ENCODE measurements around the gene DRC1. TPM values are rescaled to one million over a fixed set of nuclear protein-coding genes. Genes with fewer than 3 reads are reported as not detected.

DRC1 gene
- polyA plus RNA-seq, 1 of the 3 experiments (the other 2 are of a cell fraction) = 0.18 TPM

DNA sequence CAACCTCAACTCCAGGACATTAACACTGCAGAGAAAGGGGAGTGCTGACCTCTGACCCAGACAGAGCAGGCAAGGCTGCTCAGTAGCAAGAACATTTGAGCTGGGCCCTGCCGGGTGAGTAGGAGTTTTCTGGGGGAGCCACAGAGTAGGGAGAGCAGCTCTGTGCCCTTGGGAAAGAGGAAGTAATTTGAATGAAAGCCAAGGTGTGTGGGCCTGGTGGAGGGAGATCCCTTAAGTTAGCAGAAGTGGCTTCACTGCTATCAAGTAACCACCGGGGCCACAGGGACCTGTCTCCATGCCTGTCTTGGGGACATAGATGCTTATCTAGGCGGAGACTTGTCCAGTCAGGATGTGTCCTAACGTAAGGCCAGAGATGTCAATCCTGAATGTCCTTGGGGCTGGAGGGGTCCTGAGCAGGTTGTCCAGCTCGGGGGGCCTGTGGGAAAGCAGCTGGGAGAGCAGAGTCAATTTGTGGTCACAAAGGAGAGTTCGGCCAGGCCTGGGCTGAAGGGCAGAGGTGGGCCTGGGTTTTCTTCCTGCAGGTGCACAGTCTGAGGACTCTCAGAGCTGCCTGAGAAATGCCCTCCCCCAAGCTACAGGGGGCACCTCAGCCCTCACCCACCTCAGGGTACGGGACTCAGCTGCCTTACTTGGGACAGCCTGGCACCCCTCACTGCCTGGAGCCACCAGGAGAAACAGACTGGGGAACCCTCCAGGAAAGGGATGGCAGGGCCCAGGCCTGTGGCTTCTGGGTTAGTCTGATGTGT is 91.2 kb downstream of the DRC1 start:
- ChIA-PET POLR2A (no interaction called here), CTCF (no interaction called here)
- TF ChIP-seq POLR2AphosphoS5 (IDR thresholded peaks at IDR 0.05; ENCODE audit: low read depth, low read length) = no peak
- TF ChIP-seq EZH2phosphoT487 (IDR thresholded peaks at IDR 0.05; ENCODE audit: borderline replicate concordance, low read depth) = no peak
- TF ChIP-seq, protein P1, sequence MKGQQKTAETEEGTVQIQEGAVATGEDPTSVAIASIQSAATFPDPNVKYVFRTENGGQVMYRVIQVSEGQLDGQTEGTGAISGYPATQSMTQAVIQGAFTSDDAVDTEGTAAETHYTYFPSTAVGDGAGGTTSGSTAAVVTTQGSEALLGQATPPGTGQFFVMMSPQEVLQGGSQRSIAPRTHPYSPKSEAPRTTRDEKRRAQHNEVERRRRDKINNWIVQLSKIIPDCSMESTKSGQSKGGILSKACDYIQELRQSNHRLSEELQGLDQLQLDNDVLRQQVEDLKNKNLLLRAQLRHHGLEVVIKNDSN (IDR thresholded peaks at IDR 0.05; ENCODE audit: borderline replicate concordance, low read depth) = no peak
- TF ChIP-seq NRF1 (IDR thresholded peaks at IDR 0.05; ENCODE audit: low read depth, low read length) = no peak
- TF ChIP-seq, protein P2, sequence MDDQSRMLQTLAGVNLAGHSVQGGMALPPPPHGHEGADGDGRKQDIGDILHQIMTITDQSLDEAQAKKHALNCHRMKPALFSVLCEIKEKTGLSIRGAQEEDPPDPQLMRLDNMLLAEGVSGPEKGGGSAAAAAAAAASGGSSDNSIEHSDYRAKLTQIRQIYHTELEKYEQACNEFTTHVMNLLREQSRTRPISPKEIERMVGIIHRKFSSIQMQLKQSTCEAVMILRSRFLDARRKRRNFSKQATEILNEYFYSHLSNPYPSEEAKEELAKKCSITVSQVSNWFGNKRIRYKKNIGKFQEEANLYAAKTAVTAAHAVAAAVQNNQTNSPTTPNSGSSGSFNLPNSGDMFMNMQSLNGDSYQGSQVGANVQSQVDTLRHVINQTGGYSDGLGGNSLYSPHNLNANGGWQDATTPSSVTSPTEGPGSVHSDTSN (IDR thresholded peaks at IDR 0.05) = no peak
- TF ChIP-seq SMC3 (IDR thresholded peaks at IDR 0.05; ENCODE audit: low read depth, low read length) = no peak
- no peak for TF ChIP-seq MXI1 (IDR thresholded peaks at IDR 0.05; ENCODE audit: low read depth, low read length)
- TF ChIP-seq JUND (IDR thresholded peaks at IDR 0.05) = no peak
- no peak for TF ChIP-seq TCF12 (IDR thresholded peaks at IDR 0.05)
- no peak for TF ChIP-seq GABPA (IDR thresholded peaks at IDR 0.05; ENCODE audit: low read depth)
- no peak for TF ChIP-seq GATA2 (CRISPR knock-in tag; IDR thresholded peaks at IDR 0.05)
- no peak for TF ChIP-seq SIN3A (IDR thresholded peaks at IDR 0.05; ENCODE audit: borderline replicate concordance, low read depth, low read length)
- TF ChIP-seq YY1 (IDR thresholded peaks at IDR 0.05; ENCODE audit: low read depth) = no peak
- TF ChIP-seq TEAD4 (IDR thresholded peaks at IDR 0.05; ENCODE audit: borderline replicate concordance, insufficient read depth) = no peak
- no peak for TF ChIP-seq RCOR1 (IDR thresholded peaks at IDR 0.05; ENCODE audit: low read length)
- TF ChIP-seq RXRA (IDR thresholded peaks at IDR 0.05; ENCODE audit: borderline replicate concordance, low read depth) = no peak
- no peak for TF ChIP-seq CHD2 (IDR thresholded peaks at IDR 0.05; ENCODE audit: low read length, partially characterized antibody)
- no peak for TF ChIP-seq NFIC (IDR thresholded peaks at IDR 0.05; ENCODE audit: borderline replicate concordance)

DNA sequence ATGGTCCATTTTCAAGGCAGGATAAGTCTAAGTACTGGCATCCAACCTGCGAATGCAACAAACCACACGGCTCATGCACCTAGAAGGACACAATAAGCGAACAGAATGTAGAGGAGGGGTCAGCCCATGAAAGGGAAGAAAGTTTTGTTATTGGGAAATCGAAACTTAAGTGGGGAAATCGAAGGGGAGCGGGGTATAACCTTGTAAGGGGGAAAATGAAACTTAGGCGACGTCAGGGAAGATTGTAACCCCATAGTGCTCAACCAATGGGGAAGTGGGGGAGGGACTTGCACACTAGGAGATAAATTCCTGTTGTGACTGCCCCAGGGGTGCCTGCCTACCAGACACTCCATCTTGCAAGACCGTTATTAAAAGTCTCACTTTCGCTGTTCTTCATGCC is 91.8 kb downstream of the DRC1 start:
- H3K27ac ChIP-seq (ENCODE audit: low read depth in 2 of 2, low read length in 1 of 2) = no peak overlapping the region
- H3K9ac ChIP-seq = no peak overlapping the region
- DNase-seq = no peak
- H3K27me3 ChIP-seq (ENCODE audit: insufficient read depth) = peaks cover 19% of the 10 kb centered on the region; the same call in 1 of the 2 replicates
- CTCF ChIA-PET = no interaction called here
- TF ChIP-seq MXI1 (IDR thresholded peaks at IDR 0.05; ENCODE audit: low read depth, low read length) = no peak
- TF ChIP-seq, protein P3, sequence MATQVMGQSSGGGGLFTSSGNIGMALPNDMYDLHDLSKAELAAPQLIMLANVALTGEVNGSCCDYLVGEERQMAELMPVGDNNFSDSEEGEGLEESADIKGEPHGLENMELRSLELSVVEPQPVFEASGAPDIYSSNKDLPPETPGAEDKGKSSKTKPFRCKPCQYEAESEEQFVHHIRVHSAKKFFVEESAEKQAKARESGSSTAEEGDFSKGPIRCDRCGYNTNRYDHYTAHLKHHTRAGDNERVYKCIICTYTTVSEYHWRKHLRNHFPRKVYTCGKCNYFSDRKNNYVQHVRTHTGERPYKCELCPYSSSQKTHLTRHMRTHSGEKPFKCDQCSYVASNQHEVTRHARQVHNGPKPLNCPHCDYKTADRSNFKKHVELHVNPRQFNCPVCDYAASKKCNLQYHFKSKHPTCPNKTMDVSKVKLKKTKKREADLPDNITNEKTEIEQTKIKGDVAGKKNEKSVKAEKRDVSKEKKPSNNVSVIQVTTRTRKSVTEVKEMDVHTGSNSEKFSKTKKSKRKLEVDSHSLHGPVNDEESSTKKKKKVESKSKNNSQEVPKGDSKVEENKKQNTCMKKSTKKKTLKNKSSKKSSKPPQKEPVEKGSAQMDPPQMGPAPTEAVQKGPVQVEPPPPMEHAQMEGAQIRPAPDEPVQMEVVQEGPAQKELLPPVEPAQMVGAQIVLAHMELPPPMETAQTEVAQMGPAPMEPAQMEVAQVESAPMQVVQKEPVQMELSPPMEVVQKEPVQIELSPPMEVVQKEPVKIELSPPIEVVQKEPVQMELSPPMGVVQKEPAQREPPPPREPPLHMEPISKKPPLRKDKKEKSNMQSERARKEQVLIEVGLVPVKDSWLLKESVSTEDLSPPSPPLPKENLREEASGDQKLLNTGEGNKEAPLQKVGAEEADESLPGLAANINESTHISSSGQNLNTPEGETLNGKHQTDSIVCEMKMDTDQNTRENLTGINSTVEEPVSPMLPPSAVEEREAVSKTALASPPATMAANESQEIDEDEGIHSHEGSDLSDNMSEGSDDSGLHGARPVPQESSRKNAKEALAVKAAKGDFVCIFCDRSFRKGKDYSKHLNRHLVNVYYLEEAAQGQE (IDR thresholded peaks at IDR 0.05; ENCODE audit: low read depth, low read length) = no peak
- TF ChIP-seq, protein P1 (IDR thresholded peaks at IDR 0.05; ENCODE audit: borderline replicate concordance, low read depth) = no peak
- H3K79me2 ChIP-seq (ENCODE audit: insufficient read depth) = no peaks in the 10 kb centered on the region
- H3K9me3 ChIP-seq = no peaks in the 10 kb centered on the region
- no peaks in the 10 kb centered on the region for H3K4me1 ChIP-seq (ENCODE audit: control insufficient read depth in 1 of 2, insufficient read depth in 2 of 2, low read depth in 1 of 2, low read length in 1 of 2)
- no peaks in the 10 kb centered on the region for H3F3A ChIP-seq (replicated peaks; ENCODE audit: insufficient read depth)
- no peak overlapping the region for H3K4me2 ChIP-seq
- no peak overlapping the region for H3K4me3 ChIP-seq (ENCODE audit: low read depth in 2 of 2, low read length in 1 of 2)
- no peak overlapping the region for H2AFZ ChIP-seq (ENCODE audit: low read depth)
- WGBS (ENCODE audit: low lambda C conversion rate) = 68% methylated on average over 10 of the region's 10 CpGs
- no peaks in the 10 kb centered on the region for H3K36me3 ChIP-seq (replicated peaks in 1 of 2; ENCODE audit: control insufficient read depth in 1 of 2, insufficient read depth in 2 of 2, low read length in 1 of 2)
- POLR2A ChIA-PET = no interaction called here
- H3K9me2 ChIP-seq = no peaks in the 10 kb centered on the region
- H4K20me1 ChIP-seq (ENCODE audit: insufficient read depth) = no peaks in the 10 kb centered on the region

More for the DNA sequence above, 91.2 kb downstream of the DRC1 start:
- Histone ChIP-seq H3K79me2 (ENCODE audit: insufficient read depth) (no peaks in the 10 kb centered on the region), H3K27ac (ENCODE audit: low read depth in 2 of 2, low read length in 1 of 2) (no peak overlapping the region), H2AFZ (ENCODE audit: low read depth) (no peak overlapping the region), H3K4me3 (ENCODE audit: low read depth in 2 of 2, low read length in 1 of 2) (no peak overlapping the region), H3K9me3 (no peaks in the 10 kb centered on the region), H3K4me2 (no peak overlapping the region), H3K36me3 (replicated peaks in 1 of 2; ENCODE audit: control insufficient read depth in 1 of 2, insufficient read depth in 2 of 2, low read length in 1 of 2) (no peaks in the 10 kb centered on the region), H4K20me1 (ENCODE audit: insufficient read depth) (no peaks in the 10 kb centered on the region), H3K27me3 (ENCODE audit: insufficient read depth) (peaks cover 13% of the 10 kb centered on the region; the same call in 1 of the 2 replicates), H3K4me1 (ENCODE audit: control insufficient read depth in 1 of 2, insufficient read depth in 2 of 2, low read depth in 1 of 2, low read length in 1 of 2) (no peaks in the 10 kb centered on the region), H3F3A (replicated peaks; ENCODE audit: insufficient read depth) (no peaks in the 10 kb centered on the region), H3K9me2 (no peaks in the 10 kb centered on the region), H3K9ac (no peak overlapping the region)
- WGBS (ENCODE audit: low lambda C conversion rate) = 73% methylated on average over 7 of the region's 7 CpGs
- no peak for DNase-seq

All from SK-N-SH (cell line).